GM08714 (cell line): Measurements from ENCODE around the gene P4HTM.

ENCODE experiments used
- H3K4me3 ChIP-seq: fragments of 200-500 bp; sonication (Bioruptor generic); 2 replicates; pipeline ENCODE4 v1.5.1; 2014; ENCODE audit warnings: mild to moderate bottlenecking, low read length, inconsistent platforms
- ZNF274 ChIP-seq: IDR thresholded peaks from 2 replicates; pipeline ENCODE4 v1.6.1; 2012; ENCODE audit warnings: mild to moderate bottlenecking, low read depth, low read length

The P4HTM gene

GRCh38 chr3:49009396-49009795 is 19.4 kb downstream of the P4HTM start:
- TF ChIP-seq ZNF274: no peak
- no peak overlapping the region for H3K4me3 ChIP-seq

GRCh38 chr3:49012441-49013017 is 22.5 kb downstream of the P4HTM start:
- no peak for TF ChIP-seq ZNF274
- H3K4me3 ChIP-seq: no peak overlapping the region

GRCh38 chr3:49013113-49013737 is 23.2 kb downstream of the P4HTM start:
- no peak for TF ChIP-seq ZNF274
- H3K4me3 ChIP-seq: no peak overlapping the region

GRCh38 chr3:49013738-49014660 is 24.0 kb downstream of the P4HTM start:
- TF ChIP-seq ZNF274: no peak
- no peak overlapping the region for H3K4me3 ChIP-seq

- no peak for TF ChIP-seq ZNF274
- no peak overlapping the region for H3K4me3 ChIP-seq
These were observed 25.0 kb downstream of the P4HTM start for GRCh38 chr3:49015072-49015471.

GRCh38 chr3:49015765-49016164 is 25.7 kb downstream of the P4HTM start:
- no peak for TF ChIP-seq ZNF274

GRCh38 chr3:49016414-49017228 is 26.6 kb downstream of the P4HTM start:
- TF ChIP-seq ZNF274: no peak
- H3K4me3 ChIP-seq: no peak overlapping the region

More at GRCh38 chr3:49015765-49016164, 25.7 kb downstream of the P4HTM start:
- H3K4me3 ChIP-seq: no peak overlapping the region

- H3K4me3 ChIP-seq: peak overlapping the region; percentile 64; the same call in 1 of the 2 replicates
- TF ChIP-seq ZNF274: no peak
These were observed 27.4 kb downstream of the P4HTM start for GRCh38 chr3:49017229-49017970.

GRCh38 chr3:49017971-49018706 is 28.1 kb downstream of the P4HTM start, which contains the start of gene DALRD3:
Gene DALRD3 (minus strand): TSS chr3:49018580. CDS start chr3:49018564, 16 bp downstream.
- peak within 1 kb of the TSS; percentile 64; the same call in 1 of the 2 replicates for H3K4me3 ChIP-seq
- no peak for TF ChIP-seq ZNF274

- no peak for TF ChIP-seq ZNF274
- H3K4me3 ChIP-seq: peak overlapping the region; percentile 64; the same call in 1 of the 2 replicates
These were observed 28.6 kb downstream of the P4HTM start for GRCh38 chr3:49018707-49019006.

- TF ChIP-seq ZNF274: no peak
These were observed 29.9 kb downstream of the P4HTM start for GRCh38 chr3:49019941-49020329.

GRCh38 chr3:49020330-49021212 is 30.5 kb downstream of the P4HTM start:
- peak overlapping the region; percentile 64 for H3K4me3 ChIP-seq
- no peak for TF ChIP-seq ZNF274

More at GRCh38 chr3:49019941-49020329, 29.9 kb downstream of the P4HTM start:
- peak overlapping the region; percentile 64 for H3K4me3 ChIP-seq
